ENCODE measurements around the gene DRGX.

GRCh38 chr10:49329146-49329505 is 66.8 kb downstream of the DRGX start:
- TF ChIP-seq CTCF (IDR thresholded peaks at IDR 0.05), result no peak
- TF ChIP-seq POLR2A (IDR thresholded peaks at IDR 0.05), result no peak
